OCI-LY1 (cell line): ENCODE data around the gene PRR3.

Experiments
- H2AFZ ChIP-seq: fragments of 200-600 bp; sonication (generic), shearing (Covaris generic); 2 replicates; pipeline ENCODE4 v1.6.0; 2014; ENCODE audit warnings: antibody characterized with exemption, mild to moderate bottlenecking, low read length
- H3F3A ChIP-seq: fragments of 200-600 bp; sonication (generic), shearing (Covaris generic); 2 replicates; pipeline ENCODE4 v1.6.0; 2014; ENCODE audit warnings: mild to moderate bottlenecking, antibody characterized with exemption, low read length, moderate library complexity; ENCODE audit not compliant: insufficient read depth
- H3K27ac ChIP-seq: fragments of 200-600 bp; sonication (generic); 2 replicates; pipeline ENCODE4 v1.5.1; 2014; ENCODE audit warnings: low read length, mixed run types, mild to moderate bottlenecking, low read depth; ENCODE audit not compliant: poor library complexity, severe bottlenecking
- H3K27me3 ChIP-seq: fragments of 200-600 bp; sonication (generic); 2 replicates; pipeline ENCODE4 v1.6.0; 2014; ENCODE audit warnings: antibody characterized with exemption, mild to moderate bottlenecking, low read length, moderate library complexity; ENCODE audit not compliant: insufficient read depth
- H3K36me3 ChIP-seq: fragments of 200-600 bp; sonication (generic); 2 replicates; pipeline ENCODE4 v1.6.1; 2014; ENCODE audit warnings: mild to moderate bottlenecking, antibody characterized with exemption, low read length, moderate library complexity, mixed read lengths; ENCODE audit not compliant: insufficient read depth
- H3K4me1 ChIP-seq: fragments of 200-600 bp; sonication (generic); 2 replicates; pipeline ENCODE4 v1.5.1; 2014; ENCODE audit warnings: mild to moderate bottlenecking, low read length, moderate library complexity; ENCODE audit not compliant: insufficient read depth, severe bottlenecking
- H3K4me2 ChIP-seq: fragments of 200-600 bp; sonication (generic), shearing (Covaris generic); 2 replicates; pipeline ENCODE4 v1.6.1; 2014; ENCODE audit warnings: low read length
- H3K4me3 ChIP-seq: fragments of 200-600 bp; sonication (generic); 2 replicates; pipeline ENCODE4 v1.5.1; 2014; ENCODE audit warnings: low read length, low read depth, mild to moderate bottlenecking, mixed read lengths; ENCODE audit not compliant: poor library complexity, severe bottlenecking
- H3K79me2 ChIP-seq: fragments of 200-600 bp; shearing (Covaris generic); 2 replicates; pipeline ENCODE4 v1.6.1; 2016; ENCODE audit warnings: mixed run types, low read length, mixed read lengths; ENCODE audit not compliant: insufficient read depth
- H3K9ac ChIP-seq: fragments of 200-600 bp; sonication (generic), shearing (Covaris generic); 2 replicates; pipeline ENCODE4 v1.6.1; 2014; ENCODE audit warnings: mild to moderate bottlenecking, low read length, mixed read lengths
- H3K9me2 ChIP-seq: fragments of 200-600 bp; sonication (generic), shearing (Covaris generic); 2 replicates; pipeline ENCODE4 v1.6.1; 2014; ENCODE audit warnings: low read depth, mild to moderate bottlenecking, low read length, mixed read lengths
- H3K9me3 ChIP-seq: fragments of 200-600 bp; shearing (Covaris generic); 2 replicates; pipeline ENCODE4 v1.6.1; 2014; ENCODE audit warnings: low read length, mixed read lengths
- H4K20me1 ChIP-seq: fragments of 200-600 bp; sonication (generic), shearing (Covaris generic); 2 replicates; pipeline ENCODE4 v1.6.0; 2016; ENCODE audit warnings: mild to moderate bottlenecking, low read length; ENCODE audit not compliant: insufficient read depth
- EZH2 ChIP-seq: fragments of 200-600 bp; sonication (generic), shearing (Covaris generic); IDR thresholded peaks from 2 replicates; pipeline ENCODE4 v1.8.0; 2017; ENCODE audit warnings: borderline replicate concordance, mixed run types, mild to moderate bottlenecking, antibody characterized with exemption, low read length, moderate library complexity, mixed read lengths
- TF ChIP-seq, protein P1 (sequence below): fragments of 200-600 bp; sonication (generic), shearing (Covaris generic); IDR thresholded peaks from 2 replicates; pipeline ENCODE4 v1.5.1; 2017; ENCODE audit warnings: mild to moderate bottlenecking, antibody characterized with exemption, low read length, moderate library complexity, mixed read lengths

PRR3 gene

GRCh38 chr6:30541515-30542403, 15.3 kb upstream of the PRR3 start:
- Histone ChIP-seq H3K27me3 (no peaks in the 10 kb centered on the region), H3K4me3 (peak overlapping the region; percentile 54), H3K79me2 (no peaks in the 10 kb centered on the region), H3K4me2 (peak overlapping the region; percentile 81), H3K36me3 (peaks cover 18% of the 10 kb centered on the region; the same call in 1 of the 2 replicates), H3F3A (0 out of 2 replicates have a peak, but pooled peaks cover 3% of the 10 kb centered on the region), H3K27ac (peak overlapping the region; percentile 65), H4K20me1 (no peaks in the 10 kb centered on the region), H3K9me2 (no peaks in the 10 kb centered on the region), H2AFZ (no peak overlapping the region), H3K4me1 (peaks cover 12% of the 10 kb centered on the region), H3K9me3 (no peaks in the 10 kb centered on the region), H3K9ac (peak overlapping the region; percentile 21; the same call in 1 of the 2 replicates)
- TF ChIP-seq, protein P1, sequence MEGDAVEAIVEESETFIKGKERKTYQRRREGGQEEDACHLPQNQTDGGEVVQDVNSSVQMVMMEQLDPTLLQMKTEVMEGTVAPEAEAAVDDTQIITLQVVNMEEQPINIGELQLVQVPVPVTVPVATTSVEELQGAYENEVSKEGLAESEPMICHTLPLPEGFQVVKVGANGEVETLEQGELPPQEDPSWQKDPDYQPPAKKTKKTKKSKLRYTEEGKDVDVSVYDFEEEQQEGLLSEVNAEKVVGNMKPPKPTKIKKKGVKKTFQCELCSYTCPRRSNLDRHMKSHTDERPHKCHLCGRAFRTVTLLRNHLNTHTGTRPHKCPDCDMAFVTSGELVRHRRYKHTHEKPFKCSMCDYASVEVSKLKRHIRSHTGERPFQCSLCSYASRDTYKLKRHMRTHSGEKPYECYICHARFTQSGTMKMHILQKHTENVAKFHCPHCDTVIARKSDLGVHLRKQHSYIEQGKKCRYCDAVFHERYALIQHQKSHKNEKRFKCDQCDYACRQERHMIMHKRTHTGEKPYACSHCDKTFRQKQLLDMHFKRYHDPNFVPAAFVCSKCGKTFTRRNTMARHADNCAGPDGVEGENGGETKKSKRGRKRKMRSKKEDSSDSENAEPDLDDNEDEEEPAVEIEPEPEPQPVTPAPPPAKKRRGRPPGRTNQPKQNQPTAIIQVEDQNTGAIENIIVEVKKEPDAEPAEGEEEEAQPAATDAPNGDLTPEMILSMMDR = peak; percentile 98
- no peak for TF ChIP-seq EZH2

- TF ChIP-seq EZH2 = no peak
- TF ChIP-seq, protein P1 = no peak
- H3F3A ChIP-seq = 0 out of 2 replicates have a peak, but pooled peaks cover 3% of the 10 kb centered on the region
These were observed 14.7 kb upstream of the PRR3 start for GRCh38 chr6:30542404-30542725.

GRCh38 chr6:30542915-30543314, 14.2 kb upstream of the PRR3 start:
- no peaks in the 10 kb centered on the region for H3K9me2 ChIP-seq
- H4K20me1 ChIP-seq = no peaks in the 10 kb centered on the region
- H3F3A ChIP-seq = 0 out of 2 replicates have a peak, but pooled peaks cover 3% of the 10 kb centered on the region
- no peaks in the 10 kb centered on the region for H3K9me3 ChIP-seq
- H2AFZ ChIP-seq = no peak overlapping the region
- H3K4me1 ChIP-seq = peaks cover 12% of the 10 kb centered on the region
- H3K79me2 ChIP-seq = no peaks in the 10 kb centered on the region
- no peak overlapping the region for H3K4me3 ChIP-seq
- no peak overlapping the region for H3K9ac ChIP-seq
- H3K27ac ChIP-seq = peak overlapping the region; percentile 65
- H3K27me3 ChIP-seq = no peaks in the 10 kb centered on the region
- peaks cover 28% of the 10 kb centered on the region; the same call in 1 of the 2 replicates for H3K36me3 ChIP-seq
- peak overlapping the region; percentile 81; the same call in 1 of the 2 replicates for H3K4me2 ChIP-seq
- TF ChIP-seq, protein P1 = peak; percentile 21; the same call in 1 of the 2 replicates
- TF ChIP-seq EZH2 = no peak

More at GRCh38 chr6:30542404-30542725, 14.7 kb upstream of the PRR3 start:
- no peaks in the 10 kb centered on the region for H3K79me2 ChIP-seq
- H3K27me3 ChIP-seq = no peaks in the 10 kb centered on the region
- H2AFZ ChIP-seq = no peak overlapping the region
- peaks cover 12% of the 10 kb centered on the region for H3K4me1 ChIP-seq
- H3K36me3 ChIP-seq = peaks cover 24% of the 10 kb centered on the region; the same call in 1 of the 2 replicates
- peak overlapping the region; percentile 81 for H3K4me2 ChIP-seq
- H4K20me1 ChIP-seq = no peaks in the 10 kb centered on the region
- H3K4me3 ChIP-seq = peak overlapping the region; percentile 54
- H3K9me3 ChIP-seq = no peaks in the 10 kb centered on the region
- peak overlapping the region; percentile 65 for H3K27ac ChIP-seq
- no peaks in the 10 kb centered on the region for H3K9me2 ChIP-seq
- H3K9ac ChIP-seq = peak overlapping the region; percentile 21; the same call in 1 of the 2 replicates
